Thoracic aorta (tissue), 2 donors: ENCODE measurements around the gene SPATA9. TPM values are rescaled to one million over a fixed set of nuclear protein-coding genes. Genes with fewer than 3 reads are reported as not detected.

ENCODE experiments used
- ATAC-seq: fragments of 150-250 bp; one replicate; pipeline ENCODE4 v1.8.0; 2017; ENCODE audit warnings: low read depth; ENCODE audit not compliant: insufficient number of reproducible peaks, low FRiP score
- DNase-seq: peaks from one replicate; pipeline ENCODE4 v3.0.0-alpha.2; 2020; ENCODE audit warnings: low spot score
- H3K27ac ChIP-seq, 2 donors: fragments of 200-600 bp; sonication (generic); 1 replicate in 1 of 2; 2 replicates in 1 of 2; pipeline ENCODE4 v1.5.1; 2016; ENCODE audit warnings: mild to moderate bottlenecking in 2 of 2, moderate library complexity in 2 of 2
- H3K27me3 ChIP-seq: fragments of 200-600 bp; sonication (generic); replicated peaks from 2 replicates; pipeline ENCODE4 v1.6.0; 2016; ENCODE audit warnings: mild to moderate bottlenecking; ENCODE audit not compliant: insufficient read depth
- H3K36me3 ChIP-seq: fragments of 200-600 bp; sonication (generic); one replicate; pipeline ENCODE4 v1.5.1; 2016
- H3K4me1 ChIP-seq, 2 donors: fragments of 200-600 bp; sonication (generic); 1 replicate in 1 of 2; 2 replicates in 1 of 2; pipeline versions ENCODE4 v1.5.1 to v1.6.0; 2016; ENCODE audit warnings: low read depth in 2 of 2, mild to moderate bottlenecking in 1 of 2; ENCODE audit not compliant: control insufficient read depth in 1 of 2
- H3K4me3 ChIP-seq: fragments of 200-600 bp; sonication (generic); 2 replicates; pipeline ENCODE4 v1.5.1; 2016; ENCODE audit warnings: mild to moderate bottlenecking
- H3K9me3 ChIP-seq: fragments of 200-600 bp; sonication (generic); 2 replicates; pipeline ENCODE4 v1.5.1; 2016
- CTCF ChIP-seq: fragments of 200-600 bp; sonication (generic); IDR thresholded peaks from one replicate; pipeline ENCODE4 v1.5.1; 2019; ENCODE audit warnings: antibody characterized with exemption
- total RNA-seq, 2 donors: library from RNA; depleted of rRNA; stranded (reverse); fragments of >200 nt; gene quantifications; one replicate each; pipeline versions ENCODE4 v1.1.0 to v1.2.3, GENCODE V29; 2016

The SPATA9 gene
- total RNA-seq, 2 donors from 2014 or later, result 0.35 TPM; not detected in 1

- Histone ChIP-seq H3K27me3 (no peaks in the 10 kb centered on the region), H3K27ac (no peak overlapping the region), H3K9me3 (no peaks in the 10 kb centered on the region), H3K4me1 (no peaks in the 10 kb centered on the region), H3K36me3 (no peaks in the 10 kb centered on the region), H3K4me3 (no peak overlapping the region)
- TF ChIP-seq CTCF, result no peak
- ATAC-seq (no peak), DNase-seq (no peak)
These were observed 18.3 kb upstream of the SPATA9 start for GRCh38 chr5:95701074-95701473.

- TF ChIP-seq CTCF, result no peak
- H3K9me3 ChIP-seq, result no peaks in the 10 kb centered on the region
- no peaks in the 10 kb centered on the region for H3K36me3 ChIP-seq
- H3K27me3 ChIP-seq, result no peaks in the 10 kb centered on the region
- no peak overlapping the region for H3K4me3 ChIP-seq
- ATAC-seq (no peak), DNase-seq (no peak)
- no peak overlapping the region for H3K27ac ChIP-seq
- no peaks in the 10 kb centered on the region for H3K4me1 ChIP-seq
These were observed 16.5 kb upstream of the SPATA9 start for GRCh38 chr5:95699337-95699736.

- H3K4me1 ChIP-seq, result no peaks in the 10 kb centered on the region
- DNase-seq (no peak), ATAC-seq (no peak)
- no peak for TF ChIP-seq CTCF
- no peaks in the 10 kb centered on the region for H3K27me3 ChIP-seq
- no peaks in the 10 kb centered on the region for H3K36me3 ChIP-seq
- no peak overlapping the region for H3K4me3 ChIP-seq
- H3K9me3 ChIP-seq, result no peaks in the 10 kb centered on the region
- H3K27ac ChIP-seq, result no peak overlapping the region
These were observed 15.2 kb upstream of the SPATA9 start for GRCh38 chr5:95697781-95698681.

- no peak for DNase-seq
- TF ChIP-seq CTCF, result no peak
- Histone ChIP-seq H3K27ac (no peak overlapping the region), H3K4me1 (no peaks in the 10 kb centered on the region), H3K27me3 (no peaks in the 10 kb centered on the region), H3K9me3 (no peaks in the 10 kb centered on the region), H3K36me3 (no peaks in the 10 kb centered on the region), H3K4me3 (no peak overlapping the region)
- no peak for ATAC-seq
These were observed 7.5 kb upstream of the SPATA9 start for GRCh38 chr5:95690333-95690732.

GRCh38 chr5:95689680-95690079 lies 6.9 kb upstream of the SPATA9 start:
- DNase-seq (no peak), ATAC-seq (no peak)
- H3K4me1 ChIP-seq, result no peaks in the 10 kb centered on the region
- H3K27ac ChIP-seq, result no peak overlapping the region
- H3K4me3 ChIP-seq, result no peak overlapping the region
- H3K36me3 ChIP-seq, result no peaks in the 10 kb centered on the region
- no peak for TF ChIP-seq CTCF
- no peaks in the 10 kb centered on the region for H3K9me3 ChIP-seq
- no peaks in the 10 kb centered on the region for H3K27me3 ChIP-seq
